Neuronal stem cell (in vitro differentiated cells): Measurements from ENCODE around the gene HOXA5.
A peak's percentile ranks its signal among the peaks of the same experiment; 100 is the strongest.

Experiments
- DNase-seq: peaks from one replicate; pipeline ENCODE4 v3.0.0-alpha.2; 2013; ENCODE audit warnings: low spot score
- H2AFZ ChIP-seq: one replicate; pipeline ENCODE4 v1.6.1; 2013; ENCODE audit warnings: mild to moderate bottlenecking, low read length, inconsistent platforms
- H2AK5ac ChIP-seq: 2 replicates; pipeline ENCODE4 v1.6.1; 2013; ENCODE audit warnings: low read depth, mild to moderate bottlenecking, inconsistent platforms, low read length, moderate library complexity, mixed read lengths
- H2BK120ac ChIP-seq: 2 replicates; pipeline ENCODE4 v1.6.1; 2013; ENCODE audit warnings: low read depth, mild to moderate bottlenecking, inconsistent platforms, low read length, moderate library complexity, mixed read lengths
- H2BK12ac ChIP-seq: one replicate; pipeline ENCODE4 v1.6.1; 2013; ENCODE audit warnings: low read length, inconsistent platforms
- H2BK15ac ChIP-seq: 2 replicates; pipeline ENCODE4 v1.6.1; 2013; ENCODE audit warnings: mild to moderate bottlenecking, low read length, inconsistent platforms, mixed read lengths
- H2BK5ac ChIP-seq: one replicate; pipeline ENCODE4 v1.6.1; 2013; ENCODE audit warnings: inconsistent platforms, mild to moderate bottlenecking, low read length, moderate library complexity
- H3K14ac ChIP-seq: one replicate; pipeline ENCODE4 v1.6.1; 2013; ENCODE audit warnings: low read length, inconsistent platforms
- H3K18ac ChIP-seq: 2 replicates; pipeline ENCODE4 v1.6.1; 2013; ENCODE audit warnings: low read length, inconsistent platforms
- H3K23ac ChIP-seq: 2 replicates; pipeline ENCODE4 v1.6.1; 2013; ENCODE audit warnings: low read depth, mild to moderate bottlenecking, mixed read lengths, low read length, inconsistent platforms; ENCODE audit not compliant: poor library complexity
- H3K27ac ChIP-seq: replicated peaks from 3 replicates; pipeline ENCODE4 v1.5.1; 2013; ENCODE audit warnings: low read length, inconsistent platforms
- H3K27me3 ChIP-seq, 3 experiments: 2 replicates each; pipeline ENCODE4 v1.6.1; 2013; ENCODE audit warnings: low read length in 3 of 3, mild to moderate bottlenecking in 2 of 3, inconsistent platforms in 1 of 3, low read depth in 1 of 3, mixed read lengths in 1 of 3, moderate library complexity in 1 of 3; ENCODE audit not compliant: control insufficient read depth in 3 of 3, insufficient read depth in 3 of 3
- H3K36me3 ChIP-seq, 2 donors: replicated peaks in 1 of 2; 2 replicates each; pipeline ENCODE4 v1.6.1; 2013; ENCODE audit warnings: low read length in 2 of 2; ENCODE audit not compliant: control insufficient read depth in 2 of 2, insufficient read depth in 2 of 2
- H3K4ac ChIP-seq: 2 replicates; pipeline ENCODE4 v1.6.1; 2013; ENCODE audit warnings: inconsistent platforms, mild to moderate bottlenecking, low read length, moderate library complexity
- H3K4me1 ChIP-seq, 2 donors: 1 replicate in 1 of 2; 2 replicates in 1 of 2; pipeline ENCODE4 v1.6.1; 2013; ENCODE audit warnings: low read length in 2 of 2, low read depth in 1 of 2; ENCODE audit not compliant: control insufficient read depth in 2 of 2, insufficient read depth in 1 of 2
- H3K4me2 ChIP-seq: one replicate; pipeline ENCODE4 v1.6.1; 2013; ENCODE audit warnings: mild to moderate bottlenecking, low read length, inconsistent platforms; ENCODE audit not compliant: insufficient read depth, poor library complexity, severe bottlenecking
- H3K4me3 ChIP-seq, 2 donors: 2 replicates each; pipeline ENCODE4 v1.5.1; 2013; ENCODE audit warnings: low read length in 2 of 2, mild to moderate bottlenecking in 2 of 2, inconsistent platforms in 1 of 2, moderate library complexity in 1 of 2
- H3K79me1 ChIP-seq: one replicate; pipeline ENCODE4 v1.6.1; 2013; ENCODE audit warnings: low read depth, mild to moderate bottlenecking, inconsistent platforms, low read length, moderate library complexity
- H3K9ac ChIP-seq: one replicate; pipeline ENCODE4 v1.6.1; 2013; ENCODE audit warnings: mild to moderate bottlenecking, low read depth, low read length, inconsistent platforms; ENCODE audit not compliant: poor library complexity
- H3K9me3 ChIP-seq, 2 donors: replicated peaks in 1 of 2; 2 replicates each; pipeline versions ENCODE3 to v1.6.1; 2013; ENCODE audit warnings: low read length in 2 of 2, mild to moderate bottlenecking in 2 of 2, inconsistent platforms in 1 of 2, low read depth in 1 of 2, mixed read lengths in 1 of 2, moderate library complexity in 1 of 2; ENCODE audit not compliant: control insufficient read depth in 2 of 2, insufficient read depth in 1 of 2
- H4K8ac ChIP-seq: one replicate; pipeline ENCODE4 v1.6.1; 2013; ENCODE audit warnings: low read depth, mild to moderate bottlenecking, inconsistent platforms, low read length, moderate library complexity
- H4K91ac ChIP-seq: one replicate; pipeline ENCODE4 v1.6.1; 2013; ENCODE audit warnings: low read length, low read depth, mild to moderate bottlenecking, inconsistent platforms; ENCODE audit not compliant: poor library complexity
- WGBS, 2 donors: extraction: QIAGEN DNeasy Blood & Tissue Kit; methylation state at CpG; one replicate each; pipeline ENCODE4 v1.1.7; 2013; ENCODE audit warnings: missing lambda C conversion rate in 2 of 2, mixed read lengths in 1 of 2; ENCODE audit not compliant: insufficient read length in 2 of 2, insufficient replicate concordance in 1 of 2; ENCODE audit errors: extremely low coverage in 2 of 2; 5-methylcytosine and 5-hydroxymethylcytosine counted together

HOXA5 gene

GRCh38 chr7:27171325-27171636, 27.8 kb upstream of the HOXA5 start:
- H2BK12ac ChIP-seq: no peak overlapping the region
- H2AK5ac ChIP-seq: no peak overlapping the region
- H3K4me3 ChIP-seq: no peak overlapping the region
- peaks cover 84 to 99% (median 94%) of the 10 kb centered on the region in 3 experiments for H3K27me3 ChIP-seq
- no peak overlapping the region for H3K14ac ChIP-seq
- H2AFZ ChIP-seq: no peak overlapping the region
- H4K8ac ChIP-seq: no peak overlapping the region
- no peaks in the 10 kb centered on the region for H3K79me1 ChIP-seq
- H2BK15ac ChIP-seq: no peak overlapping the region
- no peak overlapping the region for H2BK120ac ChIP-seq
- no peak overlapping the region for H3K4ac ChIP-seq
- H3K4me1 ChIP-seq: no peaks in the 10 kb centered on the region
- WGBS, 2 donors: no CpG with 5 or more reads among the region's 8 CpGs
- no peak overlapping the region for H3K23ac ChIP-seq
- no peak overlapping the region for H3K27ac ChIP-seq
- H3K4me2 ChIP-seq: no peak overlapping the region
- H3K9me3 ChIP-seq: peaks cover 0 to 14% of the 10 kb centered on the region in 2 donors
- H4K91ac ChIP-seq: no peak overlapping the region
- no peak overlapping the region for H2BK5ac ChIP-seq
- no peak overlapping the region for H3K9ac ChIP-seq
- DNase-seq: no peak
- H3K36me3 ChIP-seq: no peaks in the 10 kb centered on the region
- no peak overlapping the region for H3K18ac ChIP-seq

- no peak overlapping the region for H3K4me2 ChIP-seq
Measured at GRCh38 chr7:27170426-27171324, 27.2 kb upstream of the HOXA5 start.

GRCh38 chr7:27169658-27170425, 26.4 kb upstream of the HOXA5 start:
- no peaks in the 10 kb centered on the region for H3K4me1 ChIP-seq
- H3K9ac ChIP-seq: no peak overlapping the region
- peaks cover 0 to 24% of the 10 kb centered on the region in 2 donors for H3K9me3 ChIP-seq
- WGBS, 2 donors: no CpG with 5 or more reads among the region's 46 CpGs
- no peak overlapping the region for H2AK5ac ChIP-seq
- H3K27me3 ChIP-seq: peaks cover 87 to 99% (median 94%) of the 10 kb centered on the region in 3 experiments
- no peak overlapping the region for H4K8ac ChIP-seq
- no peak overlapping the region for H3K4me3 ChIP-seq
- H2AFZ ChIP-seq: peak overlapping the region; percentile 76
- H2BK120ac ChIP-seq: no peak overlapping the region
- H4K91ac ChIP-seq: no peak overlapping the region
- no peak overlapping the region for H2BK12ac ChIP-seq
- no peak overlapping the region for H3K27ac ChIP-seq
- no peak overlapping the region for H3K23ac ChIP-seq
- no peak overlapping the region for H3K4ac ChIP-seq
- no peak overlapping the region for H2BK15ac ChIP-seq
- DNase-seq: no peak
- no peak overlapping the region for H2BK5ac ChIP-seq
- peak overlapping the region; percentile 11 for H3K4me2 ChIP-seq
- no peak overlapping the region for H3K18ac ChIP-seq
- peak overlapping the region; percentile 82 for H3K14ac ChIP-seq
- H3K79me1 ChIP-seq: no peaks in the 10 kb centered on the region
- H3K36me3 ChIP-seq: no peaks in the 10 kb centered on the region

More at GRCh38 chr7:27170426-27171324, 27.2 kb upstream of the HOXA5 start:
- Histone ChIP-seq H2BK120ac (no peak overlapping the region), H2BK5ac (no peak overlapping the region), H3K14ac (no peak overlapping the region), H3K79me1 (no peaks in the 10 kb centered on the region), H3K9me3 (peaks cover 0 to 18% of the 10 kb centered on the region in 2 donors), H2AK5ac (no peak overlapping the region), H3K4me3 (no peak overlapping the region), H2BK15ac (no peak overlapping the region), H4K8ac (no peak overlapping the region), H3K27me3 (peaks cover 86 to 99% (median 94%) of the 10 kb centered on the region in 3 experiments), H2AFZ (no peak overlapping the region), H3K4ac (no peak overlapping the region), H2BK12ac (no peak overlapping the region), H3K27ac (no peak overlapping the region), H3K23ac (no peak overlapping the region), H4K91ac (no peak overlapping the region), H3K9ac (no peak overlapping the region), H3K18ac (no peak overlapping the region), H3K4me1 (no peaks in the 10 kb centered on the region), H3K36me3 (no peaks in the 10 kb centered on the region)
- no CpG with 5 or more reads among the region's 11 CpGs for WGBS, 2 donors
- DNase-seq: no peak
